ENCODE results near the gene GNAT3. TPM values are rescaled to one million over a fixed set of nuclear protein-coding genes. Genes with fewer than 3 reads are reported as not detected.

Gene GNAT3
- not detected for total RNA-seq

GRCh38 chr7:80511964-80512363 is at the start of gene GNAT3:
Gene GNAT3, minus strand, starts transcription at chr7:80512064. Its CDS starts 138 bp downstream, at chr7:80511926.

Other genes starting within 250 kb of the GNAT3 start
- gene CD36, start 126.6 kb upstream of the GNAT3 start, total RNA-seq = 55.6 TPM

Measured in diencephalon (tissue), 1 donor.